GM20000 (cell line): ENCODE results near the gene KCNK10.

Experiments used
- DNase-seq: peaks from one replicate; pipeline ENCODE4 v3.0.0; 2012; ENCODE audit warnings: low spot score
- CTCF ChIP-seq: IDR thresholded peaks from 2 replicates; pipeline ENCODE4 v1.5.1; 2012; ENCODE audit warnings: mild to moderate bottlenecking, control low read depth; ENCODE audit errors: extremely low read depth, missing control alignments

KCNK10 gene

GRCh38 chr14:88189417-88190191, 133.5 kb downstream of the KCNK10 start:
- peak; percentile 35 for TF ChIP-seq CTCF
- peak; percentile 78 for DNase-seq

DNA sequence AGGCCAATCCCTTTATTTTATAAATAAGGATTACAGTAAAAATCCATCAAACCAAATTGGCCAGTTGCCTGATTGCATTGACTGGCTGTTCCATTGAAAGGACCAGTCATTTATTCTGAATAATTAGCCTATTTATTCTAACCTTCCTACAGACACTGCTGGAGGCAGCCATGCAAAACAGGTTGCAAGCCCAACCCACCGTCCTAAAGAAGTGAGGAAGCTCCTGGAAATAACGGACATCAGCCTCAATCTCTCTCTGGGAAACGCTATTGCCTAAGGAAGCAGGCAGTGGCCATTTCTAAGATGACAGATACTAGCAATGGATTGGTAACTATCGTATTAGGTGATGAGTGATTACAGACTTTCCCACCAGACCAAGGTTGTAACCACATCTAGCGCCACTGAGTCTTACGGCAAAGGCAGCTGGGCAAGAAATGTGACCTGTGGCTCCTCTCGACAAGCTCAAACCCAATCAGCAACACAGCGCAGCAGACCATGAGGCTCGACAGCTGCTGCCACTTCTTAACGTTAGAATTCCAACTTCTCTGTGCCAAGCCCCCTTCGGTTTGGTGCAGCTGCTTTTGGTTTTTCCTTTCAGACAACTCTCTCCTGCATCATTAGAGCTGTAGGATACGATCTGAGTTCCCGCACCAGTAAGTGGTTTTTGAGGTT, 134.2 kb downstream of the KCNK10 start:
- no peak for TF ChIP-seq CTCF
- DNase-seq: no peak

DNA sequence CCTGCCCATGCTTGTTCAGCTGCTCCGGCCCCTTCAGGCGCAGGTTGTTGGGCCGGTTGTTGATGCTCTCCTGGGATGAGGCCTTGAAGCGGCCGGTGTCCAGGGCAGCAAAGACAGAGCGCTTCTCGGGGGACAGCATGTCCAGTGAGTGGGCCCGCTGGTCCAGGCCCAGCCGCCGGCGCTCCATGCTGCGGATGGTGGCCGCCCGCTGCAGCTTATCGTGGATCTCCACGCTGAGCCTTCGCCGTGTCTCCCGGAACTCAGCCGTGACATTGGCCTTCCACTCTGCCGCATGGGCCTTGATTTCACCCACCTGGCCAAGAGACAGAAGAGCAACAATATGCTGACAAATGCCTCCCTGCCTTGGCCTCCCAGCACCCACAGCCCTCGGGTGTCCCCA, 137.2 kb downstream of the KCNK10 start:
- DNase-seq: no peak
- no peak for TF ChIP-seq CTCF

DNA sequence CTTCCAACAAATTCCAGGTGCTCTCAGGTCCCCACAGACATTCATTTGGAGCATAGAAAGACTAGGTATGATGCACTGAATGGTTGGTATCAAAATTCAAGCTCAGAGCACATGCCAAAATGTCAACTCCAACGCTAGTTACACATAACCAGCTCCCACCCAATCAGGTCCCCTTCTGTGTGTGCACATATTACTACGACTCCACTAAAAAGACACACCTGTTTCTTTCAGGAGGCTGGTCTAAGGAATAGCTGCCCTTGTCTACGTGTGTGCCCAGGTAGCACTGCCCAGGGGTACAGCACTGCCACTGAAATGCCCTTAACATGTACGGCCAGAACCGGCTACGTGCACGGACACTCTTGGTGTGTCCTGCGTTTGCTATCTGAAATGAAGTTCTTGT, 138.1 kb downstream of the KCNK10 start:
- no peak for DNase-seq

DNA sequence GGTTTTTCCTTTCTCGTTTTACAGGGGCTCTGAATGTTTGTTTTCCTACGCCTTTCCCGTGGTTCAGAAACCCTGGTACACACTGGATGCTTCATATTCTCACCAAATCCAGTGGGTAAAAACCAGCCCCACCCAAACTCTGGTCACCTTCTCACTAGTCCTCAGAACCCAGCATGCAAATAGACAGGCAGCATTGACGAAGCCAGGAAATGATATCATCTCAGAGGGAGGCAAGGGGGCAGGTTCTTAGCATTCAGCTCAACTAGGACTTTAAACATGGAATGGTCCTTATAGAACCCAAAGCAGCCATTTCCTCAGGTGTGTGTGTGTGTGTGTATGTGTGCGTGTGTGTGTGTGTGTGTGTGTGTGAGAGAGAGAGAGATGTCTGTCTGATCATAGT, 142.0 kb downstream of the KCNK10 start:
- TF ChIP-seq CTCF: no peak
- DNase-seq: peak; percentile 52

More for the DNA sequence above, 138.1 kb downstream of the KCNK10 start:
- no peak for TF ChIP-seq CTCF

DNA sequence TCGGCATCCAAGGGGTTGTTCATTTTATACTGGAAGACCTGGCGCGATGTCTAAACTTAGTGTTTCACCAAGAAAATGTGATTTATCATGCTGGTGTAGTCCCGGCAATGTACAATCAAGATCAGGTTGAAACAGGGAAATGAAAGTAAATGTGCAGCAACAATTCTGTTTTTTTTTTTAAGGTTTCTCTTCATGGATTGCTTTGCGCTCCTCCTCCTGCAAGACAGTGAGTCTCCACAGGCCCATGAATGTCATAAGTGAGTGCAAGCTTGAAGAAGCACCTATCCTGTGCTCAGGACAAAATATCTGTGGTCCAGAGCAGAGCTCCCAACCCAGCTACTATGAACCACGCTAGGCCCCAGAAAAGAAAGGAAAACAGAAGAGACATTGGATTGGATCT, 143.4 kb downstream of the KCNK10 start:
- no peak for TF ChIP-seq CTCF
- no peak for DNase-seq

DNA sequence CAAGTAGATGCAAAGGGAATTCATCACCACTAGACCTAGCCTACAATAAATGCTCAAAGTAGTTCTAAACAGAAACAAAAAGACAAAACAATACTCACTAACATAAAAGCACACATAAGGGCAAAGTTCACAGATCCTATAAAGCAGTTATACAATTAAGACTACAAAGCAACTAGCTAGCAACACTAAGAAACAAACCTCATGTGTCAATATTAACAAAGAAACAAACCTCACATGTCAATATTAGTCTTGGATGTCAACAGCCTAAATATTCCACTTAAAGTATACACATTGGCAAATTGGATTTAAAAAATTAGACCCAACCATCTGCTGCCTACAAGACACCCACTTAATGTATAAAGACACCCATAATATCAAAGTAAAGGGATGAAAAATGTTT, 152.7 kb downstream of the KCNK10 start:
- DNase-seq: no peak

More for the DNA sequence above, 152.7 kb downstream of the KCNK10 start:
- no peak for TF ChIP-seq CTCF
